NCI-H1694 treated with DMSO at 0.1 percent for 48 hours (cell line): ENCODE results near the gene ESRRG.
"Not testable (repeated sequence)": the region's sequence is repeated elsewhere in the genome, so short reads cannot be mapped to it uniquely, and the experiment has no call there.

Experiments used
- DNase-seq: peaks from one replicate; lab custom pipeline; 2025; lab: John Stamatoyannopoulos, UW

Gene ESRRG

DNA sequence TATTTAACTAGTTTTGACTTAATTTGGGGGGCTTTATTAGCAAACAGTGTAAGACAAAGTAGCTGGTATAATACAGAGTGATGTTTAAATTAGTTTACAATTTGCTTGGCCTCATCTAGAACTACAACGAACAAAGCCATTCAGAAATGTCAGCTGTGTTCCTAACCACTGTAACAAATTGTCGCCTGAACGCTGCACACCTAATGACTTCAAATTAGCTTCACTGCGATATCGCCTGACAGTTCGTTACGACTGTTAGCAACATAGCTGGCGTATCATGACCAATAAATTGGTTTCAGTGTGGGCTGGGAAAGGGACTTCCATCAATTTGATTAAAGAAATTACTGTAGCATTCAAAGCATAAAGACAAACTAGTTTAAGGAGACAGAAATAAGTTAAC is 160.1 kb downstream of the ESRRG start:
- no peak for DNase-seq

DNA sequence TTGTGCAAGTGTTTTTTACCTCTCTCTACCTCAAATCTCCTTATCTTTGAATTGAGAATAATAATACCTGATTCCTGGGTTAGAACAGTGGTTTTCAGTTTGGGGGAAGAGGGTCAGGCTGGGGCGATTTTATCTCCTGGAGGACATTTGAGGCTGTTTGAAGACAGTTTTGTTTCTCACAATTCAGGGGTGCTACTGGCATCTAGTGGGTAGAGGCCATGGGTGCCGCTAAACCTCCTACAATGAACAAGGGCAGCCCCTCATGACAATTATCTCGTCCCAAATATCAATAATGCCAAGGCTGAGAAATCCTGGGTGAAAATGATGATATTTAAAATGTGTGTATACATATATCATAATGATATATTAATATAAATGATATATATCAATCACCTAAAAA is 160.8 kb downstream of the ESRRG start:
- no peak for DNase-seq

DNA sequence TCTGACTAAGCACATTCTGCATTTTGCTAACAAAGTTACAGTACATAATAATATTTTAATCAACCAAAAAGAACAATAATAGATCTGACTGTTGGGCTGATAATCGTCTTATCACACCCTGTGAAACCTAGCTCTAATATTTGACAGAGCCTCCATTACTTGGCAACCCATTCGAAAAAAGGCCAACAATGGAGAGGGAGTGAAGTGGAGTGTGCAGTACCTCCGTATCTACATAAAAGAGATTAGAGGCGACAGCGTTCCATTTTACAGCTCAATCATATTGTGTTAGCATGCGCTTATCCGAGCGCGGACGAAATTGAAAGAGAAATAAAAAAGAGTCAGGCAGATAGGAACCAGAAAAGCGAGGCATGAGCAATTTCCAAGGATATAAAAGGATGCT is 162.7 kb downstream of the ESRRG start:
- no peak for DNase-seq

DNA sequence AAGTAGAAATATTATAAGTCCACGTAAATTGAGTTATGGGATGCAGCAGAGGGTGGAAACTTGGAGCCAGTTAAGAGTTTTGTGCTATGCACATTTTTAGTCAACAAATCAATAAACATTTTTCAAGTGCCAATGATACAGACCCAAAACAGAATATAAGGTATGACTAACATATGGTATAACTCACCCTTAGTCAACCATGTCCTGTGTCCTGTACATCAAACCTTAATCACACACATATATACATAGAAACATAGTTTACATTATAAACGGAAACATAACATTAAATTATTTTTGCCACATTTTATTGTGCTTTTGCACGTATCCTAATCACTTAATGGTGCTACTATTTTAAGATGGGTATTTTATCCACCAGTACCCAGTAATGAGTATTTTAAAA is 163.9 kb downstream of the ESRRG start:
- DNase-seq, result no peak

DNA sequence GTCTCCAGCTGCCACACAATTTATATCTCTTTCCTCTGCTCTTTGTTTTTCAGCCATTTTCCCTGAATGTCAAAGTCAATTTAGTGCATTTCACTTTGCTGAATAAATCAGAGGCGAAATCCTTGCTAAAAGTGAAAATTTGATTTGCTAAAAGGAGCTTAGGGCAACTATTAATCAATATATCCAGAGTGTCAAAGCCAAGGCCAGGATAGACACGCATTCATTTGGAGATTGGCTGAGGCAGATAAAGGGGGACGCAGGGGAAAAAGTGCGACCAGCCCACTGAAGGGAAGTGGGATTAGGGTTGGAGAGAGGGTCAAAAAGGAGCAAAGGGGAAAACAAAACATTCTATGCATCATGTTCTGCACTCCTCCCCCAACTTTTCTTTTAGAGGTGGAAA is 167.6 kb downstream of the ESRRG start:
- no peak for DNase-seq

DNA sequence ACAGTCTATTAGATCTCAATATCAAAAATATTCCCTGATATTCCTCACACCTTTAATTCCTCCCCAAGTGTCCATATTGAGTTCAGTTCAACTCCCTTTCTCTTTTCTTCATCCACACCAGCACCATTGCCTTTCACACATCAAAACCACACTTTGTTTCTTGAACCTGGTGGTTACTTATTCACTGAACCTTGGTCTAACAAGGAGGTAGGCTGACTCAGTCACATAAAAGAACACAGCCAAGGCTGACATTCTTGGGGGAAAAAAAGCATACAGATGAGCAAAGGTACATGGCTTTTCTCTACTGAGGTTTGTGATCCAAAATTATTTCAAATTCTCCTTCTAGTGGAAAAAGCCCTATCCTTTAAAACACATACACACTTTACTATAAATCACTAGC is 168.3 kb downstream of the ESRRG start:
- no peak for DNase-seq

DNA sequence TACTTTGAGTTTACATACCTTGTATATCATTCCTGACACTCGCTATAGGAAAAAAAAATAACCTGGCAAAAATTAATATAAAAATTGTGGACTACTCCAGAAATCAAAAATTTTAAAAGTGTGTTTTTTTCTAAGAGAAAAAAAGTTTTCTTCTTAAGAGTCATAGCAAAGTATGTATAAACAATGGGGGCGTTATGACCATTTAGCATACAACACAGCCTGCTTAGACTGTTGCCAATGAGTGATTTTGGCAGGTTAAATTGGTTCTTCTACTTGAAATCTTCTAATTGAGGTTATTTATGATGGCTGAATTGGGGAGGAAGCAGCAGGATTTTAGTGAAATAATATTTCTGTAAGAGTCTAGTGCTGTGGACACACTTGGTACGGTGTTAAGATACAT is 169.5 kb downstream of the ESRRG start:
- no peak for DNase-seq

DNA sequence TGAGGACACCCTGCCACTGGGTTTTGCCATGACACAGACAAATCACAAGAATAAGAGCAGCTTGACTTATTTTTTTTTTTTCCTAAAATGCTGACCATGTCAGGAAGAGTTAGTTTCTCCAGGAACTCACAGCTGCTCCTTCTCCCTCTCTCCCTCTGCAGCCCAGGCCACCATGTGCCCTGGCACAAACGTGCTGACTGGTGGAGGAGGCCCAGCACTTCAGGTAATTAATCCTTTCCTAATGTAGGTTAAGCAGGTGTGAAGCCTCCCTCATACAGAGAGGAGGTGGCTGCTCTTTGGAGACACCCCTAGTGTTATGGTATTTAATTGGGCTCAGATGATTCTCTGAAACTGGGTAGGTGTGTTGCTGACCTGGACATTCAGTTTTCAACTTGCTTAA is 170.2 kb downstream of the ESRRG start:
- DNase-seq, result no peak

DNA sequence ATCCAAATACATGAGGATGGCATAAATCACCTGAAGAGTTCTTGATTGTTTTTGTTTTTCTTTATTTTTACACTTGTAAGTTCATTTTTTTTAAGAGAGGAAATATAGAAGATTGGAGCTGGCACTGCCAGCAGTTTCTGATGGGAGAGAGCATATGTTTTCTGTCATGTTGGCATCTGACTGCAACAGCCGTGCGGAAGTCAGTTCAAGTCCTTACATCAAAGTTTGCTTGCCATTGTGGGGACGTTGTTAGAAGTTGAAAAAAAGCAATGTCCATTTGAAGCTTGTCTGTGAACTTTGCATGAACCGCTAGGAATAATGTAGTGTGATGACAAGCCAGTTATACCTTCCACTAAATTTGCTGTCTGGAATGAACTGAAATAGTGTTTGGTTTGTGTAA is 173.4 kb downstream of the ESRRG start:
- no peak for DNase-seq

DNA sequence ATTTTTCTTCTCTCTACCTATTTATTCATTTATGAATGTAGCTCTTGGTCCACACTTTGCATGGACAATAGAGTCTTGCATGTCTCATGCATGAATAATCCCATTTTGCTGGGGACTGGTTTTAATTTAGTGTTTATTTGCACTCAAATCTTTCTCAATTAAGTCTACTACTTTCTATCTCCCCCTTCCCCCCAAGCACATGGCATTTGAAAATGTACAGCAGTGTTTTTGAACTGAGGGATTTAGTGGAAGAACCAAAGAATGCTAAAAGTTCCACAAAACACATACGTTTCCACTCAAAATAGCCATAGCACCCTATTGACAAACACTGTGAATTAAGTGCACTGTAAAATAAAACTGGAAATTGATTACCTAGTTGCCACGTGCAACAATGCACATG is 180.5 kb downstream of the ESRRG start:
- no peak for DNase-seq

DNA sequence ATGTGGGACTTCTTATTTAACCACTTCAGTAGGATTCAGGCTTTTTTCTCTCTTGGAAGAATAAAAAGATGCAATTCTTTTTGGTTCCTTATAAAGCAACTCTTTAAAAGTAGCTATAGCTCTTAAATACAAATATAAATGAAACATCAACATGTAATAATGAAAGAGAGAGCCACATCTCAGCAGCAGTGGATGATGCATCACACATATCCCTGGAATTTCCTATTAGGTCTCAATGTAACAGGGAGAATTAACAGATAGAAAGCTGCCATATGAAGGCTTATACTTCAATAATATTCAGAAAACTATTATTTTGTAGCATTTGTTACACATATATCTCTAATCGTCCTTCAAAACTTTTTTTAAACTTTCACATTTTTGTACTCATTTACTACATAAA is 181.0 kb downstream of the ESRRG start:
- no peak for DNase-seq

DNA sequence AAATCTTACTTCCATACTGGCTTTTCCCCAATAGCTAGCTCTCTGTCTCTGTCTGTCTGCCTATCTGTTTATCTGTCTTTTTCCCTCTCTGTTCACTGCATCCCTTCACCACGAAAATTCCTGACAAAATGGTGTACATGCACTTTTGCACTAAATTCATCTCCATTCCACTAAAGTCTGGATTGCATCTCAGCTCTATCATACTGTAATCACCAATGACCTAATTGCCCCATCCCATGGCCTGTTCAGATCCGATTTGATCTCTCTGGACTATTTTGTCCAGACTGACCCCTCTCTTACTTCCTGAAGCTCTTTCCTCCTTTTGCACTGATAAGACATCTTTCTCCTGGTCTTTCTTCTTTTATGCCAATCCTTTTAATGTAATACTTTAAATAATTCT is 187.5 kb downstream of the ESRRG start:
- no peak for DNase-seq

DNA sequence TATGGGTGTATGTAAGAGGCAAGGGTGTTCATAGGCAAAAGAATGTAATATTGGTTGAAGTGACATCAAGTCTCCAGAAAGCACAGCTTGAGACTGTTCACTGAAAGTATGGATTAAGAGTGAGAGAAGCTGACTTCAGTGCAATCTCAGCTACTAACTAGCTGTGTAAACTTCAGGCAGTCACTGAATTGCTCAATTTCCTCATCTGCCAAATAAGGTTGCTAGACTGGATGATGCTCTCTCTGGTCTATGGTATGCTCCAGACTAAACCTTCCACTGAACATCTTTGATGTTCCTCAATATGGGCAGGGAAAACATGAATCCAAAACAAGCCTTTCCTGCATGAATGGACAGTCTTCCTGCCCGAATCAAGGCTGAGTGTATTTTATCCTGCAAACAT is 188.2 kb downstream of the ESRRG start:
- no peak for DNase-seq

DNA sequence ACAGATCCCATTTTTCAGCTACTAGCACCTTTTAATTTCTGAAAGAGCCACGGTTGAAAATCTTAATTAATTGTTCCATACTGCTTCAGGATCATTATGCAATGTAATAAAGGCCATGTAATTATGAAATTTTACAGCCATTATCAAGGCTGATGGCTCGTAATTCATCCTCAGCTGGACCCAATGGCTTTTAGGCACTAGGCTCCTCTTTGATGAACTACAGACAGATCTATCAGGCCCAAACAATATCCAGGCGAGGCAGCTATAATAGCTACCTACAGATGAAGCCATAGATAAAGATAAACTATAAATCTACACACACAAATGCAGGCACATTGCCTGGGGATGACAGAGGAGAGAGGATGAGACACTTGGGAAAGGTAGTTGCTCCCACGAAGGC is 189.5 kb downstream of the ESRRG start:
- DNase-seq, result no peak

DNA sequence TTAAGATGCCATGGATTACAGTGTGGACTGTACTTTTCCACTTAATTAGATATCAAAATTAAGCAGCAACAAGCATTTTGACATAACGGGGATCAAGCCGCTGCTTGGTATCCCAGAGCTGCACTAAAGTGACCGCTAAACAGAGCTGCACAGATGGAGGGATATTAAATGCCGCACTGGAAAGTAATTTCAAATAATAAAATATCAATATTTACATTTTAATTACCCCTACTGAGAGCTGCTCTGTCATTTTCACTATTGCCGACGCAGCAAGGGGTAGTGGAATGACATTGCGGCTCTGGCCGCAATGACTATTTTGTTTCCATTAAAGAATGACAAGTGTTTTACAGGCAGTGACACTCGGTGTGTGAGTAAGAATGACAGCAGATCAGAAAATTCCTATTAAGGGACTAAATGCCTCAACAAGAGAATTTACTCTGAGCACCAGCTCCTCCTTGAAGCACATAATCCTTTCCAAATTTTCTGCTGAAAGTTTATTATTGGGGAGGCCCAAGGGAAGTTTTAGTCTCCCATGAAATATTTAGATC is 190.9 kb downstream of the ESRRG start:
- peak; percentile 83 for DNase-seq

DNA sequence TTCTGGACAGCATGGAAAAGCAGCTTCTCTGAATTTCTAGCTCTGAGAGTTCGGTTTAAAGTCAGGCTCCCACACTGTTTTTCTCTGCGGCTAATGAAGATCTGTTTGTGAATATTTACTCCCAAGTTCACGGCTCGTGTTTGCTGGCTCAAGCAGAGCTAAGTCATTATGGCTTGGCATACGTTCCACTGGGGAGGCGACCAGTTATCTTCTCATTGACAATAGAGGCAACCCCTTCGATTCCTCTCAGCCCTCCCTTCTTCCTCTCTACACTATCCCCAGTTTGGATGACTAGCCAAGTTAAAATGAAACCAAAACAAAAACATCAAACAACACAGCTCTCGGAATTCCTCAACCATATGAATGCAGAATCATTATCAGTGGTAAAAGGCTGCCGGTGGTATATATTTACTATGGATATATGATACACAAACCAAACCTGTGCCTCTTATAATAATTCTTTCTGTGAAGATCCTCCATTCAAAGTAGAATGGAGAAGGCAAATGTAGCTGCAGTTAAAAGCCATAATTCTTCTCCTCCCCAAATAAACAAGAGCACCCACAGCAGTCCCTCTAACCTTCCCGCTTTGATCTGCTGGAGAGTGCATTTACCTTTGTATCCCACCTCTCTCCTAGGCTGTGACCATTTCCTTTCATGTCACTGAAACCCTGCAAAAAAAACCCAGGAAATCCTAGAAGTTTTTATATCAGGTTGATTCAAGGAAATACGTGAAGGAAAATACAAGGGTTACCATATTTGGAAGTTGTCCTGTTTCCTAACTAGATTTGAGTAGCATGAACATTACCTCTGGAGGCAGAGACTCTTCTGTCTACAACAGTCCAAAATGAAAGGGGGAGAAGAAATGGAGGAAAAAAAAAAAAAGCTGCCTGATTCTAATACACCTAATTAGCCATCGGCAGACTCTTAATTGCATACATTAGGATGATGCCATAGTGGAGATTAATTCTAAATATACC is 191.7 kb downstream of the ESRRG start:
- peak; percentile 83 for DNase-seq

DNA sequence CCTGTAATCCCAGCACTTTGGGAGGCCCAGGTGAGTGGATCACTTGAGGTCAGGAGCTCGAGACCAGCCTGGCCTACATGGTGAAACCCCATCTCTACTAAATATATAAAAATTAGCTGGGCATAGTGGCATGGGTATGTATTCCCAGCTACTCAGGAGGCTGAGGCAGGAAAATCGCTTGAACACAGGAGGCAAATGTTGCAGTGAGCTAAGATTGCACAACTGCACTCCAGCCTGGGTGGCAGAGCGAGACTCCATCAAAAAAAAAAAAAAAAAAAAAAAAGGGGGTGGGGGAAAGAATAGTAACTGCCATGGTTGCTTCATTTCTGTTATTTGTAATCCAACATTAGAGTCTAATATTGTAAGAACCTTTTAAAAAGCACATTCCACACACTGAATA is 193.4 kb downstream of the ESRRG start:
- not testable (repeated sequence) for DNase-seq

DNA sequence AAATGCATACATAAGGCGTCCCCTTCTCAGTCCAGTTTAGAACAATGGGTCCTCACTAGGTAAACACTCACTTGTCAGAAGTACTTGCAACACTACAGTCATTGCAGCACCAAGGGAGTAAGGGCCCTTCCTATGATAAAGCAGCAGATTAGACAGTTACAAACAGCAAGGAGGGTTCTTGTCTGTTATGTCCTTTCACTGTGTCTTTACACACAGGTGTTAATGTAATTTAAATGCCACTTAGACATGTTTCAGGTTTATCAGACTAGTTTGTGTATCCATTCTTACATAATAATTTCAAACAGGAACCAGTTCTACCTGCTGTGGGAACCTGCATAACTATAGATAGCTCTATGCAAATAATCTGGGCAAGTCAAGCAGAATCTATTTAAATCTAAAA is 194.4 kb downstream of the ESRRG start:
- DNase-seq, result no peak

DNA sequence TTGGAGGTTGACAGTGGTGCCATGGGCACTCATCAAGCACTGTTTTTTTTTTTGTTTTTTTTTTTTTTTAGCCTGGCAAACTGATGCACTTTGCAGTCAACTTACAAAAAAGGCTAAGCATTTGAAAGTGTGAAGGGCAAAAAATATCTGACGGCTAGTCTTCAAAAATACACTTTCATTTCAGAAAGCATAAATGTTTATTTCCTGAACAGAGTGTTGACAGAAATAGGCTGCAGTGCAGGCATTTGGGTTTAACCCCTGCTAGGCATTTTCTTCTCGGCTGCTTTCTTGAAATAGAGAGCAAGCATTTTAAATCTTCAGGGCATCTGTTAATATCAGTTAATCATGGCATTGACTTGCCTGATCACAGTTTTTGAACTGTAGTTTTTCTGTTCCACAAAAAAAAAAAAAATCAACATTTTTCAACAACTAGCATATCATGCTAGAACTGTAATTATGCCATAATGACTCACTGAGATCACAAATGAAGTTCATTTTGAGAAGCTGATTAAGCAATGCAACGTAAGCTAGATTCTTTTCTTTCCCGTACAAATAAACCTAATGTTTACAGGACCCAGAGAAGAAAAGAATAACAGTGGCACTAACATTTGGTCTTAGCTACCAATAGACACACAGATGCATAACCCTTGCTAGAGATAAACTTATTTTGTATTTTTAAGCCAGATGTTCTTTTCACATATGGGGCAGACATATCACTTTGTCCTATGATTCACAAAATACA is 199.6 kb downstream of the ESRRG start:
- no peak for DNase-seq

DNA sequence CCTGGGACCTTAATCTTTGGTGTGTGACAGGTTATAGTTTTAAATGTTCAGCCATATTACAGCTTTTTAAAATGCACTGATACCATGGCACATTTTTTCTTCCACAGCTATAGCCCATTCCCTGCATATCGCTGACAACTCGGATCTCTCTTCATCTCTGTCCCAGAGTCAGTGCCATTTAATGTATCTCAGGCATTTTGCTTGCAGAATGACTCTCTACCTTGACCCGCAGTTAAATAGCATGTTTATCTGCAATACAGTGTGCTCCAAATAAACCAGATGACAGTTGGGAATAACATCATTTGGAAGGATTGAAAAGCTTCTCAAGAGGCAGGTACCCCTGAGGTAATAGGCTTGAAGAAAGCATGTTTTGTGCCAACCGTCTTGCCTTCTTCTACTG is 200.2 kb downstream of the ESRRG start:
- DNase-seq, result no peak

DNA sequence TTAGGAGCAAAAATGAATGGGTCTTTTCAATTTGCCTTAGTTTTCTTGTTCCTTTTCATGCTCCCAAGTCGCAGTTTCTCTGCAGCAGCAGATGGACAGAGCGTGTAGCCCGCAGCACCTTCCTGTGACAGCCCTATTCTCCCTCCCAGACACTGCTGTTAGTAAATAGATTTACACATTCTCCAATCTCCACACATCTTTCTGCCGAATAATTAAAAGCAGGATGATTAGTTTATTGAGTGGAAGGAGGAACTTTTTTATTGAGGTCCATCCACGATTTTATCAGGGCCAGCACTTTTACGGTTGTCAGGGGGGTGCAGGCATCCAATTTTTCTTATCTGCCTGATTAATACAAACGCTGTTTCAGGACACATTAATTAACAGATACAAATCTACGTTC is 201.8 kb downstream of the ESRRG start:
- no peak for DNase-seq

DNA sequence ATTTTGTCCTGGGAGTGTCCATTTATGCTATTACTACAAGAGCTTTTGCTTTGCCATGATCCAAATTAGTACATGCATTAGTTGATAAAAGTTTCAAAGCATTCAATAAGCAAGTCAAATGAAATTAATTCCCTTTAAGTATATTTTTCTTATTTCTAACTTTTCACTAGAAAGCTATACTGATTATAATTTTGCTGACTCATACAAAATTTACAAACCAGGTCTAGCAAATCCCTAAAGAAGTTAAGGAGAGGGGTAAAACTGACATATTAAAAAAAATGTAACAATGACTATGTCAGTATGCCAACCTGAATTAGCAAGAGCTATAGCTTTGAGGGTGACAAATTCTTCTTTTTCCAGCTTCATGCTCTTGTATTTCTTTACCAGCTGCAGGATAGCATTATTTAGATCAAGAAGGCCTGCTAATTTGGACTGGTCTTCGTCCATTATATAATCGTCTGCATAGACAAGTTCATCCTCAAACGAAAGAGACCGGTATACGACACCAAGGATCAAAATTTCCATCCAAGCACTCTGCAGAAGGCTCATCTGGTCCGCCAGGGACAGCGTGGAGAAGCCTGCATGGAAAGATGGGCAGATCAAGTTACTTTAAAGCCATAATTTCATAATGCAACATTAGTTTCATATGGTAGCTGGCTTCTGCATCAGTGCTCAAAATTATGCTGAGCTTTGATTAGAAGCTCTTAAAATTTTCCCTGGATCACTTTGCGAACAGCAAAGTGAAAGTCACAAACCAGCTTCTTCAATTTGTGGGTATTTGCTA is 204.2 kb downstream of the ESRRG start:
- no peak for DNase-seq
